Mesodermal cell (in vitro differentiated cells): ENCODE measurements around the gene CAMK2B.

Experiments
- H3K27ac ChIP-seq: 2 replicates; pipeline ENCODE4 v1.7.0; 2013; ENCODE audit warnings: mild to moderate bottlenecking, low read depth, low read length, moderate library complexity; ENCODE audit not compliant: severe bottlenecking
- H3K36me3 ChIP-seq: 2 replicates; pipeline ENCODE4 v1.7.1; 2013; ENCODE audit warnings: mild to moderate bottlenecking, low read length, moderate library complexity; ENCODE audit not compliant: control insufficient read depth, insufficient read depth
- H3K4me1 ChIP-seq: one replicate; pipeline ENCODE4 v1.7.1; 2013; ENCODE audit warnings: mild to moderate bottlenecking, low read length; ENCODE audit not compliant: insufficient read depth, control insufficient read depth, poor library complexity, severe bottlenecking
- H3K4me3 ChIP-seq: 2 replicates; pipeline ENCODE4 v1.7.0; 2013; ENCODE audit warnings: low read length, control low read depth, mild to moderate bottlenecking; ENCODE audit not compliant: insufficient read depth, poor library complexity, severe bottlenecking; ENCODE audit errors: extremely low read depth
- H3K9me3 ChIP-seq: 2 replicates; pipeline ENCODE4 v1.7.1; 2013; ENCODE audit warnings: mild to moderate bottlenecking, low read length, moderate library complexity; ENCODE audit not compliant: control insufficient read depth
- WGBS, 2 experiments: methylation state at CpG; one replicate each; pipeline ENCODE4 v1.1.5; 2013; ENCODE audit warnings: missing lambda C conversion rate in 2 of 2; ENCODE audit not compliant: insufficient coverage in 2 of 2; 5-methylcytosine and 5-hydroxymethylcytosine counted together

The CAMK2B gene

GRCh38 chr7:44226396-44226753 lies 99.0 kb downstream of the CAMK2B start:
- Histone ChIP-seq H3K9me3 (no peaks in the 10 kb centered on the region), H3K27ac (no peak overlapping the region), H3K36me3 (no peaks in the 10 kb centered on the region), H3K4me1 (no peaks in the 10 kb centered on the region), H3K4me3 (no peak overlapping the region)
- WGBS, 2 experiments = 82 to 88% methylated on average over 8 to 17 of the region's 17 CpGs

- Histone ChIP-seq H3K4me1 (no peaks in the 10 kb centered on the region), H3K9me3 (no peaks in the 10 kb centered on the region), H3K27ac (no peak overlapping the region), H3K36me3 (no peaks in the 10 kb centered on the region), H3K4me3 (no peak overlapping the region)
- 80 to 92% methylated on average over 25 to 26 of the region's 26 CpGs for whole genome bisulfite sequencing, 2 experiments
Measured at GRCh38 chr7:44225566-44226395, 99.6 kb downstream of the CAMK2B start.

- no peak overlapping the region for H3K4me3 ChIP-seq
- no peaks in the 10 kb centered on the region for H3K9me3 ChIP-seq
- 84 to 91% methylated on average over 7 to 10 of the region's 10 CpGs for WGBS, 2 experiments
- no peak overlapping the region for H3K27ac ChIP-seq
- no peaks in the 10 kb centered on the region for H3K36me3 ChIP-seq
- H3K4me1 ChIP-seq = no peaks in the 10 kb centered on the region
Measured at GRCh38 chr7:44224974-44225565, 100.3 kb downstream of the CAMK2B start.

- Histone ChIP-seq H3K4me1 (no peaks in the 10 kb centered on the region), H3K4me3 (no peak overlapping the region), H3K9me3 (no peaks in the 10 kb centered on the region), H3K27ac (no peak overlapping the region), H3K36me3 (no peaks in the 10 kb centered on the region)
- 77 to 85% methylated on average over 9 to 16 of the region's 18 CpGs for WGBS, 2 experiments
Measured at GRCh38 chr7:44224080-44224973, 101.1 kb downstream of the CAMK2B start.

GRCh38 chr7:44223362-44224079 lies 101.9 kb downstream of the CAMK2B start:
- WGBS, 2 experiments = 36 to 58% methylated on average over 3 to 4 of the region's 5 CpGs
- Histone ChIP-seq H3K4me1 (peaks cover 3% of the 10 kb centered on the region), H3K4me3 (no peak overlapping the region), H3K9me3 (no peaks in the 10 kb centered on the region), H3K27ac (no peak overlapping the region), H3K36me3 (no peaks in the 10 kb centered on the region)

GRCh38 chr7:44222776-44223261 lies 102.6 kb downstream of the CAMK2B start:
- H3K4me1 ChIP-seq = peaks cover 3% of the 10 kb centered on the region
- H3K36me3 ChIP-seq = no peaks in the 10 kb centered on the region
- WGBS, 2 experiments = 91 to 93% methylated on average over 11 of the region's 11 CpGs
- H3K27ac ChIP-seq = no peak overlapping the region
- H3K4me3 ChIP-seq = no peak overlapping the region
- H3K9me3 ChIP-seq = no peaks in the 10 kb centered on the region

GRCh38 chr7:44222074-44222473 lies 103.3 kb downstream of the CAMK2B start:
- WGBS, 2 experiments = 89 to 94% methylated on average over 8 to 10 of the region's 11 CpGs
- Histone ChIP-seq H3K4me1 (peaks cover 3% of the 10 kb centered on the region), H3K36me3 (no peaks in the 10 kb centered on the region), H3K9me3 (no peaks in the 10 kb centered on the region), H3K4me3 (no peak overlapping the region), H3K27ac (no peak overlapping the region)

GRCh38 chr7:44221231-44221791 lies 104.1 kb downstream of the CAMK2B start:
- no peak overlapping the region for H3K27ac ChIP-seq
- H3K4me1 ChIP-seq = peaks cover 3% of the 10 kb centered on the region
- 70 to 74% methylated on average over 22 to 25 of the region's 30 CpGs for WGBS, 2 experiments
- H3K4me3 ChIP-seq = no peak overlapping the region
- no peaks in the 10 kb centered on the region for H3K36me3 ChIP-seq
- no peaks in the 10 kb centered on the region for H3K9me3 ChIP-seq

- Histone ChIP-seq H3K9me3 (no peaks in the 10 kb centered on the region), H3K4me3 (no peak overlapping the region), H3K27ac (no peak overlapping the region), H3K36me3 (no peaks in the 10 kb centered on the region), H3K4me1 (peaks cover 3% of the 10 kb centered on the region)
- WGBS, 2 experiments = 88 to 94% methylated on average over 13 to 19 of the region's 24 CpGs
Measured at GRCh38 chr7:44220358-44221112, 104.9 kb downstream of the CAMK2B start.
